SK-N-SH treated with all-trans-retinoic acid at 6 μM for 48 hours (cell line): ENCODE measurements around the gene LRRK1.

Experiments
- ATAC-seq: fragments of 200-7000 bp; cut with Tn5 transposase; 3 replicates; pipeline ENCODE4 v1.9.1; 2020; ENCODE audit warnings: mild to moderate bottlenecking, moderate library complexity
- ARNTL ChIP-seq: fragments of 450-650 bp; formaldehyde crosslinking; IDR thresholded peaks from 2 replicates; pipeline ENCODE4 v1.5.0; 2020; ENCODE audit warnings: low read depth, mild to moderate bottlenecking, moderate library complexity, borderline replicate concordance
- BACH2 ChIP-seq: fragments of 250-450 bp; sonication (Bioruptor Pico); IDR thresholded peaks from 2 replicates; pipeline ENCODE4 v1.9.0; 2021; ENCODE audit warnings: mild to moderate bottlenecking, borderline replicate concordance
- CSDC2 ChIP-seq: fragments of 250-450 bp; sonication (Bioruptor Pico); IDR thresholded peaks from 2 replicates; pipeline ENCODE4 v1.5.0; 2020; ENCODE audit warnings: mild to moderate bottlenecking, moderate library complexity
- GLIS3 ChIP-seq: fragments of 250-450 bp; sonication (Bioruptor Pico); IDR thresholded peaks from 2 replicates; pipeline ENCODE4 v1.5.0; 2020; ENCODE audit warnings: mild to moderate bottlenecking, moderate library complexity
- OSR1 ChIP-seq: fragments of 250-450 bp; sonication (Bioruptor Pico); IDR thresholded peaks from 2 replicates; pipeline ENCODE4 v1.8.0; 2022; ENCODE audit warnings: moderate library complexity, mild to moderate bottlenecking, inconsistent platforms
- RARB ChIP-seq: fragments of 250-450 bp; sonication (Bioruptor Pico); IDR thresholded peaks from 2 replicates; pipeline ENCODE4 v1.8.0; 2021; ENCODE audit warnings: mild to moderate bottlenecking, moderate library complexity
- SNAI2 ChIP-seq: fragments of 250-450 bp; sonication (Bioruptor Pico); IDR thresholded peaks from 2 replicates; pipeline ENCODE4 v1.5.0; 2020; ENCODE audit warnings: mild to moderate bottlenecking, moderate library complexity
- TCF4 ChIP-seq: fragments of 250-450 bp; sonication (Bioruptor Pico); IDR thresholded peaks from 2 replicates; pipeline ENCODE4 v1.8.0; 2021; ENCODE audit warnings: mild to moderate bottlenecking, moderate library complexity, borderline replicate concordance
- TOX ChIP-seq: fragments of 250-450 bp; sonication (Bioruptor Pico); IDR thresholded peaks from 2 replicates; pipeline ENCODE4 v1.8.0; 2021; ENCODE audit warnings: mild to moderate bottlenecking, moderate library complexity, borderline replicate concordance
- ZC3H10 ChIP-seq: fragments of 250-450 bp; sonication (Bioruptor Pico); IDR thresholded peaks from 2 replicates; pipeline ENCODE4 v1.5.1; 2021; ENCODE audit warnings: mild to moderate bottlenecking, moderate library complexity
- ZFP3 ChIP-seq: fragments of 250-450 bp; sonication (Bioruptor Pico); IDR thresholded peaks from 2 replicates; pipeline ENCODE4 v1.5.0; 2020; ENCODE audit warnings: mild to moderate bottlenecking, moderate library complexity
- ZNF70 ChIP-seq: fragments of 450-650 bp; formaldehyde crosslinking; IDR thresholded peaks from 2 replicates; pipeline ENCODE4 v1.5.0; 2020; ENCODE audit warnings: mild to moderate bottlenecking, moderate library complexity
- TF ChIP-seq, protein P1 (sequence below): fragments of 250-450 bp; sonication (Bioruptor Pico); IDR thresholded peaks from 2 replicates; pipeline ENCODE4 v1.8.0; 2020; ENCODE audit warnings: mild to moderate bottlenecking, moderate library complexity, borderline replicate concordance
- TF ChIP-seq, protein P2 (sequence below): fragments of 250-450 bp; sonication (Bioruptor Pico); IDR thresholded peaks from 2 replicates; pipeline ENCODE4 v1.8.0; 2021; ENCODE audit warnings: low read depth, mild to moderate bottlenecking, moderate library complexity, borderline replicate concordance
- TF ChIP-seq, protein P3 (sequence below): fragments of 250-450 bp; sonication (Bioruptor Pico); IDR thresholded peaks from 2 replicates; pipeline ENCODE4 v1.5.1; 2020; ENCODE audit warnings: low read depth, mild to moderate bottlenecking, moderate library complexity
- TF ChIP-seq, protein P4 (sequence below): fragments of 250-450 bp; sonication (Bioruptor Pico); IDR thresholded peaks from 2 replicates; pipeline ENCODE4 v1.5.1; 2021; ENCODE audit warnings: mild to moderate bottlenecking, moderate library complexity
- TF ChIP-seq, protein P5 (sequence below): fragments of 250-450 bp; sonication (Bioruptor Pico); IDR thresholded peaks from 2 replicates; pipeline ENCODE4 v1.5.0; 2020; ENCODE audit warnings: mild to moderate bottlenecking, moderate library complexity

LRRK1 gene

DNA sequence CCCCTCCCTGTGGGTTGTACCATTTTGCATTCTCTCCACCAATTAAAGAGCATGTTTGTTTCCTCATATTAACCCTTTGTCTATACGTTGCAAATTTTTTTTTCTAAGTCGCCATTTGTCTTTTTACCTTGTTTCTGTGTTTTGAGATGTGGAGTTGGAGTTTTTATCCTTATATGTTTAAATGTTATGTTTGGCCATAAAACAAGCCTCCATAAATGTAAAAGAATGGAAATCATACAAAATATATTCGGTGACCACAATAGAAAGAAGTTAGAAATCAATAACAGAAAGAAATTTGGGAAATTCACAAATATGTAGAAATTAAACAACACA is 29.2 kb downstream of the LRRK1 start:
- ATAC-seq: no peak
- TF ChIP-seq ZNF70 (CRISPR knock-in tag) (no peak), ZFP3 (CRISPR knock-in tag) (no peak), CSDC2 (CRISPR knock-in tag) (no peak), GLIS3 (no peak), ZC3H10 (CRISPR knock-in tag) (no peak)
- TF ChIP-seq, protein P1, sequence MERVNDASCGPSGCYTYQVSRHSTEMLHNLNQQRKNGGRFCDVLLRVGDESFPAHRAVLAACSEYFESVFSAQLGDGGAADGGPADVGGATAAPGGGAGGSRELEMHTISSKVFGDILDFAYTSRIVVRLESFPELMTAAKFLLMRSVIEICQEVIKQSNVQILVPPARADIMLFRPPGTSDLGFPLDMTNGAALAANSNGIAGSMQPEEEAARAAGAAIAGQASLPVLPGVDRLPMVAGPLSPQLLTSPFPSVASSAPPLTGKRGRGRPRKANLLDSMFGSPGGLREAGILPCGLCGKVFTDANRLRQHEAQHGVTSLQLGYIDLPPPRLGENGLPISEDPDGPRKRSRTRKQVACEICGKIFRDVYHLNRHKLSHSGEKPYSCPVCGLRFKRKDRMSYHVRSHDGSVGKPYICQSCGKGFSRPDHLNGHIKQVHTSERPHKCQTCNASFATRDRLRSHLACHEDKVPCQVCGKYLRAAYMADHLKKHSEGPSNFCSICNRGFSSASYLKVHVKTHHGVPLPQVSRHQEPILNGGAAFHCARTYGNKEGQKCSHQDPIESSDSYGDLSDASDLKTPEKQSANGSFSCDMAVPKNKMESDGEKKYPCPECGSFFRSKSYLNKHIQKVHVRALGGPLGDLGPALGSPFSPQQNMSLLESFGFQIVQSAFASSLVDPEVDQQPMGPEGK (CRISPR knock-in tag): no peak
- TF ChIP-seq, protein P2, sequence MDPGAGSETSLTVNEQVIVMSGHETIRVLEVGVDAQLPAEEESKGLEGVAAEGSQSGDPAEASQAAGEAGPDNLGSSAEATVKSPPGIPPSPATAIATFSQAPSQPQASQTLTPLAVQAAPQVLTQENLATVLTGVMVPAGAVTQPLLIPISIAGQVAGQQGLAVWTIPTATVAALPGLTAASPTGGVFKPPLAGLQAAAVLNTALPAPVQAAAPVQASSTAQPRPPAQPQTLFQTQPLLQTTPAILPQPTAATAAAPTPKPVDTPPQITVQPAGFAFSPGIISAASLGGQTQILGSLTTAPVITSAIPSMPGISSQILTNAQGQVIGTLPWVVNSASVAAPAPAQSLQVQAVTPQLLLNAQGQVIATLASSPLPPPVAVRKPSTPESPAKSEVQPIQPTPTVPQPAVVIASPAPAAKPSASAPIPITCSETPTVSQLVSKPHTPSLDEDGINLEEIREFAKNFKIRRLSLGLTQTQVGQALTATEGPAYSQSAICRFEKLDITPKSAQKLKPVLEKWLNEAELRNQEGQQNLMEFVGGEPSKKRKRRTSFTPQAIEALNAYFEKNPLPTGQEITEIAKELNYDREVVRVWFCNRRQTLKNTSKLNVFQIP (CRISPR knock-in tag): no peak
- TF ChIP-seq, protein P3, sequence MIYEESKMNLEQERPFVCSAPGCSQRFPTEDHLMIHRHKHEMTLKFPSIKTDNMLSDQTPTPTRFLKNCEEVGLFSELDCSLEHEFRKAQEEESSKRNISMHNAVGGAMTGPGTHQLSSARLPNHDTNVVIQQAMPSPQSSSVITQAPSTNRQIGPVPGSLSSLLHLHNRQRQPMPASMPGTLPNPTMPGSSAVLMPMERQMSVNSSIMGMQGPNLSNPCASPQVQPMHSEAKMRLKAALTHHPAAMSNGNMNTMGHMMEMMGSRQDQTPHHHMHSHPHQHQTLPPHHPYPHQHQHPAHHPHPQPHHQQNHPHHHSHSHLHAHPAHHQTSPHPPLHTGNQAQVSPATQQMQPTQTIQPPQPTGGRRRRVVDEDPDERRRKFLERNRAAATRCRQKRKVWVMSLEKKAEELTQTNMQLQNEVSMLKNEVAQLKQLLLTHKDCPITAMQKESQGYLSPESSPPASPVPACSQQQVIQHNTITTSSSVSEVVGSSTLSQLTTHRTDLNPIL: no peak

DNA sequence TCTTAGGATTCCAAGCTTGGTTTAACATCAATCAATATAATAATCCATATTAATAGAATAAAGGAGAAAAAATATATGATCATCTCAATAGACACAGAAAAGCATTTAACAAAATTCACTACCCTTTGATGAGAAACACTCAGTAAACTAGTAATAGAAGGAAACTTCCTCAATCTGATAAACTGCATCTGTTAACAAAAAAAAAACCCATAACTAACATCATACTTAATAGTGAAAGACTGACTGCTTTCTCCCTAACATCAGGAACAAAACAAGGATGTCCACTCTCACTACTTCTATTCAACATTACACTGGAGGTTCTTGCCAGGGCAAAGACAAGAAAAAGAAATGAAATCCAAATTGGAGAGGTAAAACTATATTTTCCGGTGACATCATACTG is 30.5 kb downstream of the LRRK1 start:
- TF ChIP-seq ZFP3 (CRISPR knock-in tag) (no peak), OSR1 (CRISPR knock-in tag) (no peak), BACH2 (CRISPR knock-in tag) (no peak), ZNF70 (CRISPR knock-in tag) (no peak), TOX (CRISPR knock-in tag) (no peak), ZC3H10 (CRISPR knock-in tag) (no peak), TCF4 (CRISPR knock-in tag) (no peak), CSDC2 (CRISPR knock-in tag) (no peak)
- TF ChIP-seq, protein P4, sequence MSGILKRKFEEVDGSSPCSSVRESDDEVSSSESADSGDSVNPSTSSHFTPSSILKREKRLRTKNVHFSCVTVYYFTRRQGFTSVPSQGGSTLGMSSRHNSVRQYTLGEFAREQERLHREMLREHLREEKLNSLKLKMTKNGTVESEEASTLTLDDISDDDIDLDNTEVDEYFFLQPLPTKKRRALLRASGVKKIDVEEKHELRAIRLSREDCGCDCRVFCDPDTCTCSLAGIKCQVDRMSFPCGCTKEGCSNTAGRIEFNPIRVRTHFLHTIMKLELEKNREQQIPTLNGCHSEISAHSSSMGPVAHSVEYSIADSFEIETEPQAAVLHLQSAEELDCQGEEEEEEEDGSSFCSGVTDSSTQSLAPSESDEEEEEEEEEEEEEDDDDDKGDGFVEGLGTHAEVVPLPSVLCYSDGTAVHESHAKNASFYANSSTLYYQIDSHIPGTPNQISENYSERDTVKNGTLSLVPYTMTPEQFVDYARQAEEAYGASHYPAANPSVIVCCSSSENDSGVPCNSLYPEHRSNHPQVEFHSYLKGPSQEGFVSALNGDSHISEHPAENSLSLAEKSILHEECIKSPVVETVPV (CRISPR knock-in tag): no peak
- TF ChIP-seq, protein P5, sequence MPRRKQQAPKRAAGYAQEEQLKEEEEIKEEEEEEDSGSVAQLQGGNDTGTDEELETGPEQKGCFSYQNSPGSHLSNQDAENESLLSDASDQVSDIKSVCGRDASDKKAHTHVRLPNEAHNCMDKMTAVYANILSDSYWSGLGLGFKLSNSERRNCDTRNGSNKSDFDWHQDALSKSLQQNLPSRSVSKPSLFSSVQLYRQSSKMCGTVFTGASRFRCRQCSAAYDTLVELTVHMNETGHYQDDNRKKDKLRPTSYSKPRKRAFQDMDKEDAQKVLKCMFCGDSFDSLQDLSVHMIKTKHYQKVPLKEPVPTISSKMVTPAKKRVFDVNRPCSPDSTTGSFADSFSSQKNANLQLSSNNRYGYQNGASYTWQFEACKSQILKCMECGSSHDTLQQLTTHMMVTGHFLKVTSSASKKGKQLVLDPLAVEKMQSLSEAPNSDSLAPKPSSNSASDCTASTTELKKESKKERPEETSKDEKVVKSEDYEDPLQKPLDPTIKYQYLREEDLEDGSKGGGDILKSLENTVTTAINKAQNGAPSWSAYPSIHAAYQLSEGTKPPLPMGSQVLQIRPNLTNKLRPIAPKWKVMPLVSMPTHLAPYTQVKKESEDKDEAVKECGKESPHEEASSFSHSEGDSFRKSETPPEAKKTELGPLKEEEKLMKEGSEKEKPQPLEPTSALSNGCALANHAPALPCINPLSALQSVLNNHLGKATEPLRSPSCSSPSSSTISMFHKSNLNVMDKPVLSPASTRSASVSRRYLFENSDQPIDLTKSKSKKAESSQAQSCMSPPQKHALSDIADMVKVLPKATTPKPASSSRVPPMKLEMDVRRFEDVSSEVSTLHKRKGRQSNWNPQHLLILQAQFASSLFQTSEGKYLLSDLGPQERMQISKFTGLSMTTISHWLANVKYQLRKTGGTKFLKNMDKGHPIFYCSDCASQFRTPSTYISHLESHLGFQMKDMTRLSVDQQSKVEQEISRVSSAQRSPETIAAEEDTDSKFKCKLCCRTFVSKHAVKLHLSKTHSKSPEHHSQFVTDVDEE (CRISPR knock-in tag): no peak
- TF ChIP-seq, protein P2 (CRISPR knock-in tag): no peak
- TF ChIP-seq, protein P3: no peak
- ATAC-seq: no peak

DNA sequence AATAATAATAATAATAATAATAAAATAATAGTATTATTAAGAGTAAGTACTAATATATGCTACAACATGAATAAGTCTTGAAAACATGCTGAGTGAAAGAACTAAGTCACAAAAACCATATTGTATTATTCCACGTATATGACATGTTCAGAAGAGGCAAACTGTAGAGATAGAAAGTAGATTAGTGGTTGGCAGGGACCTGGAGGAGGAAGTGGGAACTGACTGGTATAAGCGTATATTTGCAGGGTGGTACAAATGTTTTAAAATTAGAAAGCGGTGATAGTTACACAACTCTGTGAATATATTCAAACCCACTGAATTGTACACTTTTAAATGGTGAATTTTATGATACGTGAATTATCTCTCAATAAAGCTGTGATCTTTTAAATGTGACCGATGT is 32.8 kb downstream of the LRRK1 start:
- ATAC-seq: no peak
- TF ChIP-seq CSDC2 (CRISPR knock-in tag): no peak
- no peak for TF ChIP-seq RARB (CRISPR knock-in tag)
- no peak for TF ChIP-seq TCF4 (CRISPR knock-in tag)
- no peak for TF ChIP-seq GLIS3
- TF ChIP-seq OSR1 (CRISPR knock-in tag): no peak
- TF ChIP-seq, protein P3: no peak
- TF ChIP-seq SNAI2 (CRISPR knock-in tag): no peak
- no peak for TF ChIP-seq TOX (CRISPR knock-in tag)
- no peak for TF ChIP-seq ARNTL (CRISPR knock-in tag)
